ENCODE data around the gene TMCO4.
A peak's percentile ranks its signal among the peaks of the same experiment; 100 is the strongest.

Gene TMCO4

DNA sequence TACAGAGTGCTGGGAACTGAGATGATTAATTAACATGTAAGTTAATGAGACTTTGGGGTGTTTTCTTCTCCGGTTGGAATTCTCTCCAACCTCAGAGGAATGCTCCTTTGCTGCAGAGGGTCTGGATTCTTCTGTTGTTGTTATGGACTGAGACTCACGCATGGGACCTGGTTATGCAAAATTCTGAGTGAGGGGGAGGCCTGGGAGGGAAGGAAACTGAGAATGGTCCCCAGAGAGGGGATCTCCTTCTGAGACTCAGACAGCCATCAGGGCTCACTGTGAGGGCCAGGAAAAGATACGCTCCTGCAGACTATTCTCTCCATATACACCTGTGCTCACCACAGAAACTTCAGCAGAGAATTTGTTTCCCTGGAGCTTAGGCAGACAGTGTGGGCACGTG is 78.7 kb downstream of the TMCO4 start:
- DNase-seq: no peak

DNA sequence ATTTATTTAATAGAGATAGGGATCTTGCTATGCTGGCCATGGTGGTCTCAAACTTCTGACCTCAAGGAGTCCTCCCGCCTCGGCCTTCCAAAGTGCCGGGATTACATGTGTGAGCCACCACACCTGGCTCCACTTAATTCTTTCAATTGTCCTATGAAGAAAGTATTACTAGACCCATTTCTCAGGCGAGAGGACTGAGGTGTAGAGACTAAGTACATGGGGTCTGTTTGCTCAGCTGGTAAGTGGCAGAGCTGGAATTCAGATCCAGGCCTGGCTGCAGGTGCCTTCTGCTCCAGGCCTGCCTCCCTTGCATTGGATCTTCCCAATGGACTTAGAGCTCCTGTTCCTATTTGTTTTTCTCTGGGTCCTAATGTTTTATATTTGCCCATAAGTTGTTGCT is 79.5 kb downstream of the TMCO4 start:
- no peak for DNase-seq

DNA sequence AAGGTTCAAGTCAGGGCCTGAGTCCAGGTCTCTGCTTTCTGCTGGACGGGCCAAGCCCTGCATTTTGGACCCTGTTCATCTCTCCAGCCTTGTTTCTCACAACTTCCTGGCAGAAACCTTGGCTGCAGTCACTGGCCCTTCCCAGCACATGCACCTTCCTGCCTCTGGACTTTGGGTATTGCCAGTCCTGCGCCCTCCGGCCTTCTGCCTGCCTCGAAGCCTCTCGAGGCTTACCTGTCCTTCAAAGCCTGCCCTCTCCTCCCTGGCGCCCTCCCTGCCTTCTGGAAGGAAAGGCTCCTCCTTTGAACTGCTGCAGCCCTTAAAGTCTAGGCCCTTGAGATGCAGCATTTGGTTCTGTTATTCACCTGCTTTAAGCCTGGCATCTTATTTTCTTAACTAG is 82.2 kb downstream of the TMCO4 start:
- no peak for DNase-seq

DNA sequence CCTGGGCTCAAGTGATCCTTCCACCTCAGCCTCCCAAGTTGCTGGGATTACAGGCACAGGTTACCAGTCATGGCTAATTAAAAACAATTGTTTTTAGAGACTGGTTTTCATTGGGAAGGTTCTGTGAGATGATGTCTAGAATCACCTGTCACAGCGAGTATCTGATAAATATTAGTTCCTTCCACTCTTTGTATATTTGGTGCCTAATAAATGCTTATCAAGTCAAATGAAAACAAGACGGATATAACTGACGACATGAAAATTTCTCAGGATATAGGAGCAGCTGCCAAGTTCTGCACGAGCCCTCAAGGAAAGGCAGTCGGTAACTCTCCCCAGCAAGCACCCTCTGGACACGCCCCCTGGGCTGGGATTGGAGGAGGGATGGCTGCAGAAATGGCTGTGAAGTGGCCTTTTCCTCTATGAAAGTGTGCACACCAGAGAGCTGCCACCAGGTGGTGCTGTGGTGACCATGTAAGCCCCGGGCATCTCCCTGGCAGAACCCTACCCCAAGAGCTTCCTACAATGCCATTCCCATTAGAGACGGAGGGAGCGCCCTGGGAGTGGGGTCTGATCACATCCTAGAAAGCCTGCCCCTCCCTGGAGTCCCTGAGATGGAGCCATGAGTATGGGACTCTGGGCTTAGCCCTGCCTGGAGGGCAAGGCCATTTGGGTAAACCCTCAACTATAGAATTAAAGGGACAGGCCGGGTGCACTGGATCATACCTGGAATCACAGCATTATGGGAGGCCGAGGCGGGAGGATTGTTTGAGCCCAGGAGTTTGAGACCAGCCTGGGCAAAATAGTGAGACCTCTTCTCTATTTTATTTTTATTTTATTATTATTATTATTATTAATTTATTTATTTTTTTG is 84.1 kb downstream of the TMCO4 start:
- peak in 49 of 56 donors; percentile 1 to 83 (median 49) for DNase-seq

DNA sequence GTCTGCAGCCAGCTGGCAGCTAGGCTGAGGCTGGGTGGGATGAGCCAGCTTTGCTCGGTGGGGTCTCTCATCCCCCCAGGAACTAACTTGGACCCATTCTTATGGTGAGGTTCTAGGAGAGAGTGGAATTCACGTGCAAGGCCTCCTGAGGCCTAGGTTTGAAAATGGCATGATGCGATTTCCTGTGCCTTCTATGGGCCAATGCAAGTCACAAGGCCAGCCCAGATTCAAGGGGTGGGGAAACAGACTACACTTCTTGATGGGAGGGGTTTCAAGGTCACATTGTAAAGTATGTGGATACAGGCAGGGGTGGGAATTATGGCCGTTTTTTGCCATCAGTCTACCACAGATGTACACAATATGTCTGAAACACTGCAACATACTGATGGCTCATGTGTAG is 86.8 kb downstream of the TMCO4 start:
- no peak for DNase-seq

DNA sequence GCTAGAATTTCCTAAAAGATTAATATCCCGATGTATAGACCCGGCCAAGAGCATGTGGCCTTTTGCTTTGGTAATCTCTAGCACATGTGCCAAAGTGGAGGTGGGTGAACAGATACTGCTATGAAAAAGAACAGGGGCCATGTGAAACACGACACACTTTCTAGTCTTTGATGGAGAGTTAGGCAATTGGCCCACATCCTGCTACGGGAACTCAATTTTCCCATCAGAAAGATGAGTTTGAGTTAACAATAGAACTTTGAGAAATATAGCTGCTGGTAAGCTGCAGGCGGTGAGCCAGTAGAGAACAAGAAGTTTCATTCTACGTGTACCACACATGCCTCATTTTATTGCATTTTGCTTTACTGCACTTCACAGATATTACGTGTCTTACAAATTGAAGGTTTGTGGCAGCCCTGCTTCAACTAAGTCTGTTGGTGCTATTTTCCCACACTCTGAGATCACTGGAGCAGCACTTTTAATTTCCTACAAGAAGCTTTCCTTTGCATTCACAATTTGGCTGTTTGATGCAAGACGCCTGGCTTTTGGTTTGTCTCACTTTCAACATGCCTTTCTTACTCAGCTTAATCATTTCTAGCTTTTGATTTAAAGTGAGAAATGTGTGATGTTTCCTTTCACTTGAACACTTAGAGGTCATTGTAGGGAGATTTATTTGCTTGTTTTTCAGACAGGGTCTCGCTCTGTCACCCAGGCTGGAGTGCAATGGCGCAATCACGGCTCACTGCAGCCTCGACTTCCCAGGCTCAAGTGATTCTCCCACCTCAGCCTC is 88.7 kb downstream of the TMCO4 start:
- DNase-seq: peak in 5 of 56 donors; percentile 24 to 44 (median 31)

DNA sequence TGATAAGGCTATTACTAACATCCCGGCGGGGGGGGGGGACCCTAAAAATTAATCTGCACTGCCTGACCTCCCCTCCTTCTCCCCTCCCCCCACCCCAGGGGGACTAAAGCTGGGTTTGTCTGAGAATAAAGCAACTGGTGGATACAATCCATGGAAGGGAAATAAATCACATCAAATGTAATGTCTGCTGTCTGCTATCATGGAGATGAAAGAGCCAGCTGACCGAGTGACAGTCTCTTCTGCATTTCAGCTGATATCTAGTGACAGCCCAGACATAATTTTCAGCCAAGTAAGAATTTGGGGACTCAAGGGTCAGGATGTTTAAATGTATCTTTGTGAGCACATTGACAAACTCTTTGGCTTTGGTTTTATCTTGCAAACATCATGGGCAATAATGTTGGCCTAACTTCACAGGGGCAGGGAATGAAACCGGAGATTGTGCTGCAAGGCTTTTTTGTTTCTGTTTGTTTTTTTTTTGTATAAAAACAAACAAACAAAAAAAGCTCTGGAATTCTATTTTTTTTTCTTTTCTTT is 90.4 kb downstream of the TMCO4 start:
- no peak for DNase-seq

DNA sequence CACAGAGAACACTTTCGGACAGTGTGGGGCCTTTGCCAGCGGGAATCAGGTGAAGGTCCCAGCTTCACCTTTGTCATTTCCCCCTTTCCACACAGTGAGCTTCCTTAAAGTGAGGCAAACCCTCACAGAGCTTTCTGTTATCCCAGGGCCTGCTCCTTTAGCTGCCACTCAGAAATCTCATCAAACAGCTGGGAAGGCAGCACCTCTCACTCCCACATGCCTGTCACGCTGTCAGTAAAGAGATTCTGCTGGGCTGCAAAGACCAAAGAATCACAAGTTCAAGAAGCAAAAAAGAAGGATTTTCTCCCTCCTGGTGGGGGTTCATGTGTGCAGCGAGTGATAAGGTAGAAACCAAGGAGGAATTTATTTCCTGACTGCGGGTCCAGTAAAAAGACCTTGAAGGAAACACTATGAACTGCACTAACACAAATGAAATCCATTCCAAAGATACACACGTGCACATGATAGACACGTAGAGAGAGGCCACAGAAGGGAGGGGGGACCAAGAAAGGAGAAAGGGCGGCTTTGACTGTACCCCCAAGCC is 91.1 kb downstream of the TMCO4 start:
- peak in 13 of 56 donors; percentile 10 to 43 (median 22) for DNase-seq

DNA sequence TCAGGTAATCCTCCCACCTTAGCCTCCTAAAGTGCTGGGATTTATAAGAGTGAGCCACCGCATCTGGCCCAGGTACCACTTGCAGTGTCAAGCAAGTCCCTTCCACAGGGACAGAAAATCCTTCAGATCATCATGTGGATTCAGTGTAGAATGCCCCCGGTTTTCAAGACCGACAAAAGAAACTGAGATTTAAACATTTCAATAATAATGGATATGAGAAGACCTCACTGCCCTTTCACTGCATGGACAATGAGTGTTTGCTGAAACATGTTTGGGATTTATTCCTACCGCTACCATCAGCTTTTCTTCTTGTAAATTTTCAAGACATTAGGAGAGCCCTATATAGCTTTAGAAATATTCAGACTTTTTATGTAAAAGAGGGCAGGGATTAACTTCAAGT is 93.6 kb downstream of the TMCO4 start:
- no peak for DNase-seq

DNA sequence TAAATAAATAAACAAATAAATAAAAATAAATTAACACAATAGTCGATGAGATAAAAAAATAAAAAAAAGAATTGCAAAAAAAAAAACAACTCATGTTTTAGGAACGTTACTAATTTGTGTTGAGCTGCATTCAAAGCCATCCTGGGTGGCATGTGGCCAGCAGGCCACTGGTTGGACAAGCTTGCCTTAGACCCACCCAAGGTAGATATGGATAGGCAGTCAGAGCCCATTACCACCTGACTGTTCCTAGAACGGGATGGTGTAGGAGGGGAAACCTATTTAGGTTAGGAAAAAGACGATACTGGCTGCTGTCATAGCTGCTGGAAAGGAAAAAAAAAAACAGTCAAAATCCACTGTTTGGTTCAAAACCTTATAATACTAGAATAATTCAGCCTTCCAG is 94.3 kb downstream of the TMCO4 start:
- DNase-seq: peak in 2 of 56 donors; percentile 15 to 21

DNA sequence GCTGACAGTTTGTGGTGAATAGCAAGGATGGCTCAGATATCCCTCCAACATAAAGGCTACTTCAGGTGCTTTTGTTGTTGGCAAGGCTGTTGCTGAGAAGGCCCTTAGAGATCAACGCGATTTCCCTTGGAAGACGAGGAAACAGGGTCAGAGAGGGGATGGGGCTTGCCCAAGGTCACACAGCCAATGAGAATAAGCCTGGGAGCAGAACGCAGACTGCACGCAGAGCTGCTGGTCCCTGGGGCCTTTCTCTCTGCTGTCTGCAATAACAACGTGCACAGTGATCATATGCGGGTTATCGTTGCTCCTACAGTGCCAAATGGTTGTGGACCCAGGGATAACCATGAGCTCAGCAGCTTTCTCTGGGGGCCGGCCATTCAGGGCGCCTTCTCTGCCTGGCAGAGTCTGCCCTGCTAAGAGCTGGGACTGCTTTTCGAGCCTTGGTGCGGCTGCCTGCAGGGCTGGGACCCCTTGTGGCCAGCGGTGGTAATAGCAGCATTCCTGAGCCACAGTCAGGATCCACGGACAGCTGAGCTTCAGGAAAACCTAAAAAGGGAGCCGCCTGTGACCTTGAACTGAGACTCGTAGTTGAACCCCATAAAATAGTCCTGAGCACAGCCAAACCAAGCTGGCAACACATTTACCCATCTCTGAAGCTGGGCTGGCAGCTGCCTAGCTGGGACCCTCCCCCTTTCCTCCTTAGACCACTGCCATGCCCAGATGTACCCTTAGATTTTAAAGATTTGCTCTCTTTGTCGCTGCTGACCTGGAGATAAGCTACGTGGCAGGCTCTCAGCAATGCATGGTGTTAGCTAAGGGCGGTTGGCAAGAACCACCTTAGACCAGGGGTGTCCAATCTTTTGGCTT is 95.2 kb downstream of the TMCO4 start:
- DNase-seq: peak in 51 of 56 donors; percentile 10 to 86 (median 55)

DNA sequence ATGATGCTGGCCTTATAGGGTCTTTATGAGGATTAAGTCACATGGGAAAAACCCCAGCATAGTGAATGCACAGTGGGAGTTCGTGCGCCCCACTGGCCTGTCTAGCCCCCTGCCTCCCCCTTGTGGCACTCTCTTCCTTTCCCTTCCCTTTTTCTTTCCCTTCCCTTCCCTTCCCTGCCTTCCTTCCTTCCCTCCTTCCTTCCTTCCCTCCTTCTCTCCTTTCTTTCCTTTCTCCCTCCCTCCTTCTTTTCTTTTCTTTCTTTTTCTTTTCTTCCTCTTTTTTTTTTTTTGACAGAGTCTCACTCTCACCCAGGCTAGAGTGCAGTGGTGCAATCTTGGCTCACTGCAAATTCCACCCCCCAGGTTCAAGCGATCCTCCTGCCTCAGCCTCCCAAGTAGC is 96.4 kb downstream of the TMCO4 start:
- no peak for DNase-seq

DNA sequence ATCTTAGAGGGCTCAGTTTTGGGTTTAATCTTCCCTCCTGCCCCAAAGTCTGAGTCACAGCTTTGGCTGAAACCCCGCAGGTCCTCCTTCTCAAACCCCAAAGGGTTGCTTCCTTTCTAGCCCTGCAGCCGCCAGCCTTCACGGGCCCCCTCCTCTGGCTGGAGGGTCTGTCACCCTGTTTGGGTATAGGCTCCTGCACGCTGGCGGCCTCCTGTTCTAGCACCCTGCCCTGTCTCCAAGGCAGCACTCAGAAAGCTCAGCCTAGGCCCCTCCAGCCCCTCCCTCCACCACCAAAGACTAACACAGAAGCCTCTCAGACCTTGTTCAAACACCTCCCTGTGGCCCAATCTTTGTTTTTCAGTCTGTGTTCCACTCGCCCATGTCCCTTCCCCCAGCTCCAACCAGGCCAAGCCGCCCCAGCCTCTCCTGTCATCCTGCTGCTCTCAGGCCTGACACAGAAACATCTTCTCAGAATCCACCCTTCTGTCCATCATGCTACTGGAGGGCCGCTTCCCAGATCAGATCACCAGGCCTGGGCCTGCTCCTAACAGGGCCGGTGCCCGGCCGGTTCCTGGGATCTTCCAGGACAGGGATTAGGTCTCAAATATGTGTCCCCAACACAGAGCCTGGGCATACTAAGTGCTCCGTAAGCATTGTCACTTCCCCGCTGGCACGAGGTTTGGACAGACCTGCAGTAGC is 99.5 kb downstream of the TMCO4 start:
- DNase-seq: no peak

DNA sequence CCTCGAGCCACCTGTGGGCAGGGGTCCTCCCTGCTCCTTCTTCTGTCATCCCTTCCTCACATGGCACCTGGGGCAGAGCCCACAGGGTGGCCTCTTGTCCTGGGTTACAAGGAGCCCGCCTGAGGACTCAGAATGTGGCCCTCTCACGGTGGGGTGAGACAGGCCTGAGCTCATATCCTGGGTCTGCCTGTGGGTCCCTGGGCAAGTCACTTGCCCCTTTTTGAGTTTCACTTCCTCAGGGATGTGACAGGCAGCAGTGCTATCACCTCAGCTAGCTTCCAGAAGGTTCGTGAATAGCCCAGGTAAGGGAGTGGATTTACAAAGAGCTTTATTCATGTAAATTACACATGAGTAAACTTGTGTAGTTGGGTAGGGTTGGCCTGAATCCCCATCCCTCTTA is 101.5 kb downstream of the TMCO4 start:
- DNase-seq: no peak

DNA sequence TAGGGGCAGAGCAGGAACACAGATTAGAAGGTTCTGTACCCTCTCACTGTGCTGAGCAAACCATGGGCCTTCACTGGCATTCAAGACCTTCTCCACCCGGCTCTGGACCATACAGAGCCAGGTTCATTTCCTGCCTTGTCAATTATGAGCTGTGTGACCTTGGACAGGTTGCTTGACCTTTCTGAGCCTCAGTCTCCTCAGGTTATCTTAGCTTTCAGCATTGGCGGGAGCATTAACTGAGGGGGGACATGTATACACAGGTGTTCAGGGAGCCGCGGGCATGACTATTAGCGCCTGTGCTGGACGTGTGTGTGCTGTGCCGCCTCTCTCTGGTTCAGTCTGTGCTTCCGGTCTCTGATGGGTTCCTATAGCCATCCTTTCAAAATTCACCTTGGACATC is 102.9 kb downstream of the TMCO4 start:
- DNase-seq: no peak

DNA sequence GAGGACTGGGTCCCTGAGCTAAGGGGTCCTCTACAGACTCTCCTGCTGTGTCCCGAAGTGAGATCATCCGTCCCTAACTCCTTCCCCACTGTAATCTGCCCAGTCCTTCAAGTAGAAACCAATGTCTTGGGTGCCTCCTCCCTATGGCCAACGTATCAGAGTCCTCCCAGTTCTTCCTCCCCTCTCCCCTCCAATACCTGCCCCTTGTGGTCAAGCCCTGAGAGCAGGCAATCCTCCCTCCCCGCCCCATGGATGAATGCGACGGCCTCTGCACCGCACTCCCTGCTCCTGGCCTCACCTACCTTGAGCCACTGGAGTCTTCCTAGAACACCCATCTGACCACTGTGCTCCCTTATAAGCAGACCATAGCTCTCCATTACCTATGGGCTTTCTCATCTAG is 103.9 kb downstream of the TMCO4 start:
- no peak for DNase-seq

DNA sequence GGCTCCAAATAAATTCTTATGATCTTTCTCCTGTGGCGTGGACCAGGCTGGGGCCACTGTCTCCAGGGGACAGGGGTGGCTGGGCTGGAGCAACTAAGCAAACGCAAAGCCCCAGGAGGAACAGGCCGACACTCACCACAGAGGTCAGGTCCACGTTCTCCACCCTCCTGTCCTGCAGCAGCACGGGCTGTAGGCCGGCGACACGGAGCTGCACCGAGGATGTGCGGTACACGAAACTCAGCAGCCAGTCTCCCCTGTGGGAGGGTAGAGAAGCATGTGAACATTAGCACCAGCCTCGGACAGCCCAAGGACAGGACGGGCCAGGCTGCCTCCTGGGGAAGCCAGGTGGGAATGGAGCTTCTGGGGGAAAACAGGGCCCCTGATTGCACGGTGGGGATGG is 105.4 kb downstream of the TMCO4 start:
- no peak for DNase-seq

DNA sequence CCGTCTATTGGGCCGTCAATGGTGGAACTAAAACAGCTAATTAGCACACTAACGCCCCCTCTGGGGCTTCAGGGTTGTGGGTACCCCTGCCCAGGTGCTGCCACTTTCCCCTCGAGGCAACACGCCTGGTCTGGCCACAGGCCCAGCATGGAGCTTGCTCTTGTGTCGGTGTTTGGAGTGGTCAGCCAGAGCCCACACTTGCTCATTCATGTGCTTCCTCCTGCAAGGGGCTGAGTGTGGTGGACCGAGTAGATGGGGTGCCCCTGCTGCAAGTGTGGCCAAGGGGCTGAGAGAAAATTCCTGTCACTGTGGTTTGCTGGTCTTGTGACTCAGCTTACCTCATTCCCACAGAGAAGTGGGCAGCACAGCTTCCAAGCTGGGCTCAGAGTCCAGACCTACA is 109.4 kb downstream of the TMCO4 start:
- DNase-seq: no peak

DNA sequence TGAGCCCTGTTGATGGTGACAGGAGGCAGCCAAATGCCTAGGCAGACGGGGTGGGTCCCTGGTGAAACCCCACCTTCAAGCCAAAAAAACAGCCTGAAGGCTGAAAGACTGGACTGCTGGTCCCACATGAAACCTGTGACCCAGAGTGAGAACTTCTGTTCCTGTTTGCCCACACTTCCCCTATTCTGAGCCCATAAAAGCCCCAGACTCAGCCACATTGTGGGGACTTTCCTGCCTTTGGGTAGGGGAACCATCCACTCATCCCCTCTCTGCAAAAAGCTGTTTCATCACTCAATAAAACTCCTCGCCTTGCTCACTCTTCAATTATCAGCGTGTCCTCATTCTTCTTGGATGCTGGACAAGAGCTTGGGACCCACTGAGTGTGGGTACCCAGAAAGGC is 109.9 kb downstream of the TMCO4 start:
- DNase-seq: no peak

DNA sequence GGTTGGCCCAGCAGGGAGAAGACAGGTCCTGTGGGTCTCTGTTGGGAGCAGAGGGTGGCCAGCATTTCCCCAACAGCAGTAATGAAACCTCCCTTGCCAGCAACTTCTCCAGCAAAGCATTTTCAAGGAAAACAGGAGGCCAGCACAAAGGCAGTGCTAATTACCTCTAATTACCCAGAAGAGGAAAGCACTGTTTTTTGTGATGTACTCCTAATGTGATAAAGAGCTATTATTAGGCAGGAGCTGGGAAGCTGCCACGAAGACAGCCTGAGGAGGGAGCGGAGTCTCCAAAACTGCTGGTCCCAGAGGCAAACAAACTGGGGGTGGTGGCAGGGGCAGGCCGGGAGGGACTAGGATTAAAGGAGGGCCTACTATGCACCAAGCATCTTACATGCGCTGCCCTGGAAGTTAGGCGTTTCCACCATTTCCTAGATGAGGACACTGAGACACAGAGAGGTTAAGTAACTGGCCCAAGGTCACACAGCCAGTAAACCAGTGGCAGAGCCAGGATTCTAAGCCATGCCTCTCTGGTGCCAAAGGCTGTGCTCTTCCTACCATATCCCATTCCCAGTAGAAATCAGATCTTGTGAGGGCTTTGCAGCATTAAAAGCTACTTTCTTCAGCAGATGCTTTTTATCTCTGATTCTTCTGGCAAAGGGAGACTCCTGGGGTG is 110.5 kb downstream of the TMCO4 start:
- DNase-seq: no peak

Measured in nucleus accumbens (tissue), 56 donors.